GM21825 (cell line): ENCODE data around the gene DTX4.
A peak's percentile ranks its signal among the peaks of the same experiment; 100 is the strongest.

Experiments
- ATAC-seq: cut with Tn5 transposase; IDR thresholded peaks from one replicate; pipeline ENCODE4 v1.9.1; 2021; ENCODE audit warnings: mild to moderate bottlenecking, moderate library complexity; ENCODE audit not compliant: unreplicated experiment

DTX4 gene

DNA sequence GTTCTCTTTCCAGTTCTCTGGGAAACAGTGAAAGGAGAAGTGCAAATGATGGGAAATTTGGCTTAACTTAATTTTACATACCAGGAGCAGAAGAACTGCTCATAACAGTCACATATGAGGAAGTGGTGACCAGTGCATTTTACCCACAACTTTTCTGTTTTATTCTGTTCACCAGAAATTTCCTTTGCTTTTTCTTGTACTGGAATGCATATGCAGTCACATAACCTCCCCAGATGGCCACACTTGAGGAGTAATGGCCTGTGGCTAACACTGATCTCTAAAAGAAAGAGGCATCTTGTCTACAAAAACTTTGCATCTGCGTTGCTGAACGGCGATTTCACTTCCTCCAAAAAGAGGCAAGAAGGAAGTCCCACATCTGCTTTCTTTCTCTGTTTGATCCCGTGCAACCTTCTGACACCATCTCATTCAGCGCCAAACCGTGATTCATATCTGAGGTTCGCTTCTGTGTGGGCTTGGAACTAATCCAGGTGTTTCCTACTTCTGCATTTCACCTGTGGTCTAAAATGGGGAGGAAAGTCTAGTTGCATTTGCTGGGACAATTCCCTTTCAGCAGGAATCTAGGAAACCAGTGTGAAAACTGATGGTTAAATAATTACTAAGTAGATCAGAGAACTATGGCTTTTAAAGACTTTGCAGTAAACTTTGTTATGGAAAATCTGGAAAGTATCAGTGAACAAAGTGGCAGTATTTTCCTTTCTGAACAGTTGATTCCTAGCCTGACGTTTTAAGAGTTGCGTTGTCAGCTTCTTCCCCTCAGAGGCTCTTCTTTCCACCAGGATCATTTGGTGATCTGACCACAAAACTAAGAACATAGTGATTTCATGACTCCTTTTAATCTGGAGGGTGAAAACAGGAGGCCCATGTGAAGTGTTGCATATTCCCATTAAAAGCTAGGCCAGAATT lies 45.0 kb downstream of the DTX4 start:
- peak; percentile 87 for ATAC-seq

DNA sequence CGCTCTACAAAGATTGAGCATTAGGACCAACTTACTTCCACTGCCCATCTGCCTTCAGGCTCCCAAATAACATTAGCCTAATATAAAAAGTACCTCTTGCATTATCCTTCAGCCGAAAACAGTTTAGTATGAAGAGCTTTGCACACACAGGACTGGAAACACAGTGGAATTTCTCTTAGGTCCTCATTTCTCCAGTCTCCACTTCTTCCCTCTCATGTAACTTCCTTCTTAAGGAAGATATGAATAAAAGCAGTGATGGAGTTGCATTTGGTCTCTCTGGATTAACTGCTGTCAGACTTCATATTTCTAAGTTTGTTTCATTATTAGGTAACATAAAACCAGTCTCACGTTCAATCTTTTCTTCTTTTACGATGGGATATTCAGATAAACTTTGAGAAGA lies 46.4 kb downstream of the DTX4 start:
- ATAC-seq: no peak

DNA sequence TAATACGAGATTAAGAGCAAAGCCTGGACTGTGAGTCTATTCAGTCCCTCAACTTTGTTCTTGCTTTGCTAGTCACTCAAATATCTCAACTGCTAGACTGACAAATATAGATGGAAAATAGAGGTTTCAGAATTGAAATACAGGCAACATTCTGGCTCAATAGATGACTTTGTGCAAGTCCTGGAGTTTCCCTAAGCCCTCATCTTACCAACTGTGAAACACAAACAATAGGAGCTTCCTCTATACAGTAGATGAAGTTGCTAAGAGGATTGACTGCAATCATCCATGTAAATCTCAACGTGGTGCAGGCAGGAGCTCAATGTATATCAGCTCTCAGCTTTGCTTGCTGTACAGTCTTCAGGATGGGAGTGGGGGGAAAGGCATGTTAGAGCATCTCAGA lies 47.0 kb downstream of the DTX4 start:
- ATAC-seq: no peak

DNA sequence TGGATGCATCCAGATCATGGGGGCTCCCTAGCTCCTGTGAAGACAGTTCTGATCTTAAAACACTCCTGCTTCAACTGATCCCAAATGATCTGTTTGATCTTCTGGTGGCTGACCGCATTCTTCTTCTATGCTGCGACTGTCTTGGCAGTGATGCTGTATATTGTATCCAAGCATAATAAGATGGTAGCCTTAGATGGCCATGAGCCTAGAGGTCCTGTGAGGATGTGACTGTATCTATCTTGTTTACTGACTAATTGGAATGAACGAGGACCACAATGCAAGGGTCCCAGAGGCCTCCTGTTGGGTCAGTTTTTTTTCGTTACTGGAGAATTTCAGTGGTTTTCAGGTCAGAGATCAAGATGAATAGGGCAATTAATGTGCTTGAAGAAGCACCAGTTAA lies 47.9 kb downstream of the DTX4 start:
- no peak for ATAC-seq

DNA sequence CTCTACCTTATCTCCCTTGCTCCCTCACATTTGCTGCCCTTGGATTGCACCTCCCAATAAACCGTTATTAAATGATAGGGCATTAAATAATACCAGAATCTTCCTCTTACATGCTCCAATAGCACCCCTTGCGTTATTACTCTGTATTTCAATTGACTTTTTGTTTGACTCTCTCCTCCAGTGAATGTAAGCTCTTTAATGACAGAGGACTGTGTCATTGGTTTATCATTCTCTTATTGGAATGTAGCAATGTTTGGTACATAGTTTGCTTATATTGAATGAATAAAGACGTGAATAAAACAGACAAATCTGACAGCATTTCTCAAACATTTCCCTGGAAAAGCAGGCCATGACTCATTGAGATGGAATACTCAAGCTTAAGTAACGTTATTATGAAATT lies 49.5 kb downstream of the DTX4 start:
- no peak for ATAC-seq

DNA sequence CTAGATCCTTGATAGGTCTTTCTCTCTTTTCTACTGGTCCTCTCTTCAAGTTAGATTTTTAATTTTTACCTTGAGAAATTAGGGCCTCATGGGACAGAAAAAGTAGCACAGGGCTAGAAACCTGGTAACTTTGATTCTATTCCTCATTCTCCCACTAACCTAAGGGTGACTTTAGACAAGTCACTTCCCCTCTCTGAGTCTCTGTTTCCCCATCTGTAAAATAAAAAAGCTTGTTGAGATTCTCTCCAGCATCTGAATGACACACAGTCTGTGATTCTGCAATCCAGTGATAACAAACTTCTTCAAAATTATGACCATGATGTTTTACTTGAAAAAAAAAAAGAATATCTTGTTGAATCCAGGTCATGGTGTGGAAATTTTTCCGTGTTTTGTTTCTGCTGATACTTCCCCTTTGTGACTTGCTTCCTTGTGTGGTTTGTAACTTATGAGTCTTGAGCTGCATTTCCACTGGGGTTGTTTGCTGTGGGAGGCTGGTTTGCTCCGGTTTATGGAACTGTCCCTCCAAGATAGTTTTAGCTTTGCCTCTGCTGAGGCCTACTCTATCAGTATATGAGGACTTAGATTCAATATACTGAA lies 50.6 kb downstream of the DTX4 start:
- no peak for ATAC-seq

DNA sequence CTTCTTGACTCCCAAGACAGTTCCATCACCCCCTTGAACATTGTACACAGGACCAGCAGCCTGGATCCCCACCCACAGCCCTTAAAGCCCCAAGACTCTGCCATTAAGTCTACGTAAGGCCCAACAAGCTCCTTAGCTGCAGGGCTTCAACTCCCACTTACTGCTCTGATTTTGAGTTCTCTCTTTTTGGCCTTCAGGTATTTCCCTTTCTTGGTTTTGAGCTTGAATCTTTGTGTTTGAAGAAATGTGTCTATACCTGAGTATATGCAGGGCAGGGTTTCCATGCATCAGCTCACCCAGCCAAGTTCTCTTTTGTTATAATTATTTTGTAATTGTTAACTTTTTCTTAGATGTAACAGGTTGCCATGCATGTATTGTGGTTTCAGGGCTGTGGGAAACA lies 51.2 kb downstream of the DTX4 start:
- no peak for ATAC-seq

DNA sequence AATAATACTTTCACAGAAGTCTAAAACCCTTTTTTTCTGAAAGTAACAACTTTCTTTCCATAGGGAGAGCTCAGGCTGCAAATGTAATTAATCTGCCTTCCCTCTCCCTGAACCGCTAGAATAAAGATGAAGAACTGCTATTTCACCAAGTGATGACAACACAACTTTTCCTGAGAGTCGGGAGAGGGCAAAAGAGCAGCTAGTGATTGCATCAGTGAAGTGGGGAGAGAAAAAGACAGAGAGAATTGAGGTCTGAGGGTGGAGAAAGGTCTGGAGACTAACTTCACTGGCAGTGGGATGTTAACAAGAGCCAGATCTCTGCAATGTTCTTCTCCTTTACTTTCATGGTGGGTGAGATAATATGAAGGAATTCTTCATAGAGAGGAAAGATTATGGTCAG lies 51.7 kb downstream of the DTX4 start:
- ATAC-seq: no peak

DNA sequence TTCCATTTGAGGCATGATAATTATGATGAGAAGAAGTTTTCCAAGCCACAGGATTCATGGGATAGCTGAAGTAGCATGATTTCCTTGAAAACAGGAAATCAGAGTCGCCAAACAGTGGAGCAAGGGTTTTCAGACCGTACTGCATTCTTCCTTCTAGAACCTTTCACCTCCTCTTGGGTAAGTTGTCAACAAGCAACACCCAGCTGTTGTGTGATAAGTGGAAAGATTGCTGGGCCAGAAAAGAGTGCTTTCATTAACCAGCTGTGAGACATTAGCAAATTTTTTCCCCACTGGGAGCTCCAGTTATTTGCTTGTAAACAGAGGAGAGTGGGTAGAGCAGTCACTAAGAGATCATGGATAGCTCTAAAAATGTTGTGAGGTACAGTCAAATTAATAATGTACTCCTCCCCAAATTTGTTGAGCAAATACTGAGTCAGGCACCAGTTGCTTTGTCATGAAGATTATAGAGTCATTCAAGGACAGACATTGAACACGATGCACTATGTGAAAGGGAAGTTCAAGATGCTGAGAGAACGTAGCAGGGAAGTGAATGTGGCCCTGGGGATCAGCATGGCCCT lies 52.5 kb downstream of the DTX4 start:
- ATAC-seq: no peak

DNA sequence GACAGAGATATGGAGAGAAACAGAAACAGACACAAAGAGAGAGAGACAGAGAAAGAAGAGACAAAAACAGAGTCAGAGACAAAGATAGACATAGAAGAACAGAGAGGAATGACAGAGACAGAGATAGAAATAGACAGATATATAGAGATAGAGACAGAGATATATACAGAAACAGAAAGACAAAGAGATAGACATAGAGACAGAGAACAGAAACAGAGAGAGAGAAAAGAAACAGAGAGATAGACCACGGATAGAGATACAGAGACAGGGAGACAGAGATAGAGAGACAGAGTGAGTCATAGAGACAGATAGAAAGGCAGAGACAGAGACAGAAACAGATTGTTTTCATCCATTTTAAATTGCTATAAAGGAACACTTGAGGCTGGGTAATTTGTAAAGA lies 53.1 kb downstream of the DTX4 start:
- ATAC-seq: no peak

DNA sequence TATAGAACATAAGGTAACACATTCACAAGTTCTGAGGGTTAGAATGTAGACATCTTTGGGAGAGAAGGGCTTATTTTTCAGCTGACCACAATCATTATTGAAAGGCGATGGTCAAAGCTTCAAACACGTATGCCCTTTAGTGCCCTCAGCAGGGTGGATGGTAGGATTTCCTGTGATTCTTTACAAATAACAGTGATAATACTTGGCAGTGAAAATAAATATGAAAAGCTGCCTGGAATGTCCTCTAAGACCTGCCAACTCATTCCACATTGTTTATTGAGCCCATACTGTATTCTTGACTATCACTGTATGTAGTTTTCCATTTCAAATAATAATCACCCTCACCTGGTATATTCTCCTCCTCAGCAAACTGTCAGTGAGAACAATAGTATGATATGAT lies 54.5 kb downstream of the DTX4 start:
- no peak for ATAC-seq

DNA sequence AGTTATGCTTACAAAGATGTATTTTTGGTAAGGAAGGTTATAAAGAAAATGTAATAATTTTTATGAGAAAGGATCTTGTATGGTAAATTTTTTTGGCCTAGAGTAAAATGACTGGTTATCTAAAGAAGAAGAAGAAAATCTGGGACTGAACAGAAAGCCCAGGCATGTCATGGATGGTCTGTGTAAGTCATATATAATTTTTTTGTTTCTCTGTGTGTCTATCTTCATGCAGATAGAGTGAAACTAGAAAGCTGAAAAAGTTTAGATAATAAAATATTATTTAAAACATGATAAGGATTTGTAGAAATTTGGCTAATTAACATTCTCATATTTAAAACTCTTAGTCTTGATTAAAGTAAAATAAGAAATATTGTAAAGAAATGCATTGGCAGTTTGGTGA lies 68.4 kb downstream of the DTX4 start:
- no peak for ATAC-seq

DNA sequence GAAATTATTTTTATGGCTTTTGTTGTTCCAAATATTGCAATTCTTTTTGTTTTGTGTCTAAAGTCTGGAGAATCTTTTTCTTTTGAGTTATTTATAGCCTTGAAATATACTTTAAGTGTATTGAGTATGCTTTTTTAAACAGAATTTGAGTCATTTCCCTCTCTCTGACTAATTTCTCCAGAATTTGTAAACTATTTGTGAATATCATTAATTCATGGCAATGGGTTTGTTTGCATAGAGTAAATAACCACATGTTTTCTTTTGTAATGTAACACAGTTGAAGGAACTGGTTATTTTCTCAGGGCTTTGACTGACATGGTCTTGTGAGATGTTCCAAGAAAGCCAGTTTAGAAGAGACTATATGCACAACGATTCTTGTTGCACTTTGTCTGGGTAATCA lies 71.7 kb downstream of the DTX4 start:
- no peak for ATAC-seq

DNA sequence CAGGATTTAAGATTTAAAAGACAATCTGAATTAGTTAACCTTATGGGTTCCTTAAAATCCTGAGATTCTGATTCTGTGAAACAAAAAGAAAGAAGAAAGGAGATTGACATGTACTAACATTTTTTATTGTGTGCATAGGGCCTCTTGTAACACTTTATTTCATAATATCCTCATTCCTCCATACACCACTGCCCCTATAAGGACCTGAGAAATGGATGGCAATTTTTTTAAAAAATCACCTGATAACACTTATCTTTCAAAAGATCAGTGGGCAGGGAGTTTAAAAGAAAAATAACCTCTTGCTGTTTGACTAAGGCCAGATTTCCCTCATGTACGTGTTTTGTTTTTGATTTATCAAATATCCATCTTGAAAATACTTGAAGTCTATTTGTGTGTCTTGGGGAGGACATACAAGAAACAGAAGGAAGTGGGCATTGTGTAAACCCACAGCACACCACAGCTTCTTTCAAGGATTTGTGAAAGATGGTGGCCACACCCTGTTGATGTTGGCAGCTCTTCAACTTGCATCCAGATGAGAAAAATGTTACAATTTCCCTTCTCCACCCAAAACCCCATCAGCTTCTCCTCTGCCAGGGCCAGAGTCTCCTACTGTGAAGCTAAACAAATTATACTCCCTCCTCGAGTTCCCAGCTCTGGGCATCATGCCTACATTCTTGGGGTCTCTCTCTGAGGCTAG lies 75.7 kb downstream of the DTX4 start:
- ATAC-seq: no peak

DNA sequence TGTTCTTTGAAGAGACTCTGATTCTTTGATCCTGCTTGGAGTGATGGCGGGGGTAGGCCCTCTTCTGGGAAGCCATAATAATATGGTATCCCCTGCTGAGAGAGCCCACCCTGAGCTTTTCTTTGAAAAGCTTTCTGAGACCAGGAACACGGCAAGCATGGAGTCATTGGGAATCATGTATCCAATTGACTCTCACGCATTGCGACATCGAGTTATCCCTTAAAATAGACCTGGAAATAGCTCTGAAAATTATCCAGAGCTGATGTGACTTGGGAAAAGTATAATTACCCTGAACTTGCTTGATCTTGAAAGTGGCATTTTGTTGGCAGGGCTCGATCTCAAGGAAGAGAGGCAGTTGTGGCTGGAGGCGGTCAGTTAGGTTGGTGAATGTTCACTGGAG lies 77.6 kb downstream of the DTX4 start:
- ATAC-seq: no peak

DNA sequence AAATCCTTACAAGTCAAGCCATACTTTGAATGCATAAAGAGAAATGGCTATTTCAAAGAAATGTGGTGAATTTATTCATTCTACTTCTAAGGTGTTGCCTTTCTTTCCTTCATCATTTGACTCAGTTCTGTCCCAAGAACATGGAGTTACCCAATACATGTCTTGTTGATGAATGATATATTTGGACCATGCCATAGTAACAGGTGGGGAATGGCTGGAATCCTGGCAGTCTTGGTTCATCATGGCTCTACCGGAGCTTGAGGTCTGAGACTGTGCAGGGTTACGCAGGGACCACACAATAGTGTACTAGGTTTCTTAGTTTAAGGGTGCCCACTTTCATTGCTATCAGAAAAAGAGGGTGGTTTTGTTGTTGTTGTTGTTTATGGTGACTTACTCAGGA lies 81.1 kb downstream of the DTX4 start:
- ATAC-seq: no peak

DNA sequence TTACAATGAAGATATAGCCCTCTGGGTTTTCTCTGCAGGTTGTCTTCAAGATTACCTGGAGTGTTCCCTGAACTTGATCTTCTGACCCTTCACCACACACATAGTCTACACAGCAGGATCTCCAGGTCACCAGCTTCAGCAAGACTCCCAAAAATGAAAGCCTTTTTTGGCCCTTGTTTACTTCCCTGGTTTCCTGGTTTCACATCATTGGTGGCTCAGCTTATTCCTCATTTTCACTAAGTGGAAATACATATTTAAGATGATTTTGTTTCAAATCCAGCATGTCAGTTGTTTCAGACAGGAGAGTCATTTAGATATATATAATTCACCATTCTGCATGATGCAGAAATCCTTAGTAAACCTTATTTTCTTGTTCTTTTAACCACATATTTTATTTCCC lies 82.4 kb downstream of the DTX4 start:
- ATAC-seq: no peak

DNA sequence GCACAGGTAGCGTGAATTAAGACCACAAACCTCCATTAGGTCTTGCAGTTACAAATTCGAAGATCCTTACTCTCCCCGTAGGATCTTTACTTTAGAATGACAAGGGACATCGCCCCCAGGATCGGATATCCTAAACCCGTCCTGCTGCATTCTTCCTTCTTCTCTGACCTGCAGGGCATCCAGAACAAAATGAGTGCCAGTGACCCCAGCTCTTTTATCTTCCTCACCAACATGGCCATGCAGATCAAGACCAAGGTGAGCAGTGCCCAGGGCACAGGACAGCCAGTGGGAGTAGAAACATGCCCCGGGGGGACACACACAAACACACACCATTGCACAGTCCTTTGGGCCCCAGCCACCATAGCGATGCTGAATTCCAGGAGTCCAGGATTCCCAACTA lies 83.3 kb downstream of the DTX4 start:
- no peak for ATAC-seq
